SH-SY5Y (cell line): Measurements from ENCODE around the gene SF1.

Source experiments
- GATA2 ChIP-seq: IDR thresholded peaks from 2 replicates; pipeline ENCODE4 v1.6.1; 2011; ENCODE audit warnings: mild to moderate bottlenecking, low read depth, low read length
- GATA3 ChIP-seq: IDR thresholded peaks from 2 replicates; pipeline ENCODE4 v1.6.1; 2011; ENCODE audit warnings: low read depth, mild to moderate bottlenecking, low read length, moderate library complexity

- TF ChIP-seq GATA2, result no peak
- TF ChIP-seq GATA3, result no peak
These were observed 49.1 kb upstream of the SF1 start for GRCh38 chr11:64827451-64827839.
